ENCODE results near the gene CRK. TPM values are rescaled to one million over a fixed set of nuclear protein-coding genes. Genes with fewer than 3 reads are reported as not detected.

Gene CRK
- total and polyA plus RNA-seq, 10 of the 15 experiments (the other 5 are each of a cell fraction or from before 2014, with no cell fraction given): 11.1 to 23.8 (median 20.5) TPM

DNA sequence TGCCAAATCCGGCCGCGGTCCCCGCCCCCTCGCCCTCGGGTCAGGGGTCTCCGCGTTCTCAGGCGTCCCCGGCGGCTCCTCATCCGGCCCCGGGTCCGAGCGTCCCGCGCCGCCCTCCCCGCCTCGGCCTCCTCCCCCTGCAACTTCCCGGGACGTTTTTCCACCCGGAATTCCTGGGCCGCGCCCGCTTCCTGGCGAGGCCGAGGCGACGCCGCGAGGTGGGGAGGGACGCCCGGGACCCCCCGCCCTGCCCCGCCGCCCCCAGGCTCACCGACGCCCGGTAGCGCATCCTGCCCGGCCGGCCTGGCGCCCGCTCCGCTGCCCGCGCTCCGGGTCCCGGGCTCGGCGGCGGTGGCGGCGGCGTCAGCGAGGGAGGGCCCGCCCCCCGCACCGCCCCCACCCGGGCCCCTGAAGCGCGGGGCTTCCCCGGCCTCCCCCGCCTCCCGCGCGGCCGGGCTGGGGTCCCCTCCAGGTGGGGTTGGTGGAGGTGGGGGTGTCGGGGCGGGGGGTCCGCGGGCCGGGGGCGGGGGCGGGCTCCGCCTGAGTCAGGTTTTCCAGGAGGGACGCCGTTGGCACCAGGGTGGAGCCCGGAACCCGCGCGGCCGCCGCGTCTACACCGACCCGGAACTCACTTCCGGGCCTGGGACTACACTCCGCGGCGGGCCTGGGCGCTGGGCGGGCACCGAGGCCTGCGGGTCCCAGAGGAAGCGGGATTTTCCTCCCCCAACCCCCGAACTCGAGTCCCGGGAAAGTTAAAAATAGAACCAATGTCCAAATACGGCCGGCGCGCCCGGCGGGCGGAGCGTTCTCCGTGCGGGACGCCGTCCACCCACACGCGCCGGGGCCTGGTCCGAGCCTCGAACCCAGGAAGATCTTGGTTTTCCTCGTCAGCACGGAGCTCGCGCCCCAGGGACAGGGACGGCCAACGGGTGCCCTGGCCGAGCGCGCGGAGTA lies 29.7 kb upstream of the CRK start (continued):
- TF ChIP-seq SPI1 (IDR thresholded peaks at IDR 0.05; ENCODE audit: borderline replicate concordance, insufficient read depth, low read depth, low read length): no peak
- no peak for TF ChIP-seq CHD2 (IDR thresholded peaks at IDR 0.05; ENCODE audit: borderline replicate concordance, low read depth, low read length)
- TF ChIP-seq NFYB (IDR thresholded peaks at IDR 0.05; ENCODE audit: insufficient read depth, low read depth, low read length): no peak
- TF ChIP-seq, protein P1, sequence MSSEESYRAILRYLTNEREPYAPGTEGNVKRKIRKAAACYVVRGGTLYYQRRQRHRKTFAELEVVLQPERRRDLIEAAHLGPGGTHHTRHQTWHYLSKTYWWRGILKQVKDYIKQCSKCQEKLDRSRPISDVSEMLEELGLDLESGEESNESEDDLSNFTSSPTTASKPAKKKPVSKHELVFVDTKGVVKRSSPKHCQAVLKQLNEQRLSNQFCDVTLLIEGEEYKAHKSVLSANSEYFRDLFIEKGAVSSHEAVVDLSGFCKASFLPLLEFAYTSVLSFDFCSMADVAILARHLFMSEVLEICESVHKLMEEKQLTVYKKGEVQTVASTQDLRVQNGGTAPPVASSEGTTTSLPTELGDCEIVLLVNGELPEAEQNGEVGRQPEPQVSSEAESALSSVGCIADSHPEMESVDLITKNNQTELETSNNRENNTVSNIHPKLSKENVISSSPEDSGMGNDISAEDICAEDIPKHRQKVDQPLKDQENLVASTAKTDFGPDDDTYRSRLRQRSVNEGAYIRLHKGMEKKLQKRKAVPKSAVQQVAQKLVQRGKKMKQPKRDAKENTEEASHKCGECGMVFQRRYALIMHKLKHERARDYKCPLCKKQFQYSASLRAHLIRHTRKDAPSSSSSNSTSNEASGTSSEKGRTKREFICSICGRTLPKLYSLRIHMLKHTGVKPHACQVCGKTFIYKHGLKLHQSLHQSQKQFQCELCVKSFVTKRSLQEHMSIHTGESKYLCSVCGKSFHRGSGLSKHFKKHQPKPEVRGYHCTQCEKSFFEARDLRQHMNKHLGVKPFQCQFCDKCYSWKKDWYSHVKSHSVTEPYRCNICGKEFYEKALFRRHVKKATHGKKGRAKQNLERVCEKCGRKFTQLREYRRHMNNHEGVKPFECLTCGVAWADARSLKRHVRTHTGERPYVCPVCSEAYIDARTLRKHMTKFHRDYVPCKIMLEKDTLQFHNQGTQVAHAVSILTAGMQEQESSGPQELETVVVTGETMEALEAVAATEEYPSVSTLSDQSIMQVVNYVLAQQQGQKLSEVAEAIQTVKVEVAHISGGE (CRISPR knock-in tag; IDR thresholded peaks at IDR 0.05): no peak
- TF ChIP-seq POLR2AphosphoS2 (IDR thresholded peaks at IDR 0.05; ENCODE audit: low read depth, low read length): no peak
- TF ChIP-seq RCOR1 (conservative IDR thresholded peaks at IDR 0.05; ENCODE audit: low read depth, low read length): no peak
- peak in 1 of 2 experiments; percentile 38; a peak in 2 of 4 replicates for TF ChIP-seq BHLHE40 (IDR thresholded peaks at IDR 0.05; ENCODE audit: borderline replicate concordance in 1 of 2, low read depth in 2 of 2, low read length in 1 of 2)
- no peak for TF ChIP-seq RAD21 (IDR thresholded peaks at IDR 0.05; ENCODE audit: insufficient read depth, low read depth, low read length)
- no peak for TF ChIP-seq ATF7 (IDR thresholded peaks at IDR 0.05; ENCODE audit: low read depth)
- TF ChIP-seq, protein P2, sequence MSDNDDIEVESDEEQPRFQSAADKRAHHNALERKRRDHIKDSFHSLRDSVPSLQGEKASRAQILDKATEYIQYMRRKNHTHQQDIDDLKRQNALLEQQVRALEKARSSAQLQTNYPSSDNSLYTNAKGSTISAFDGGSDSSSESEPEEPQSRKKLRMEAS (IDR thresholded peaks at IDR 0.05; ENCODE audit: low read depth, low read length): no peak; the same call in 1 of the 2 replicates
- no peak for TF ChIP-seq GABPA (IDR thresholded peaks at IDR 0.05; ENCODE audit: low read depth)
- TF ChIP-seq CREB1 (IDR thresholded peaks at IDR 0.05; ENCODE audit: low read depth): 0 out of 2 replicates have a peak, but pooled peaks have one; percentile 16
- TF ChIP-seq MEF2B (IDR thresholded peaks at IDR 0.05; ENCODE audit: partially characterized antibody, poor library complexity, severe bottlenecking): peak; percentile 8
- no peak for TF ChIP-seq CBX5 (IDR thresholded peaks at IDR 0.05; ENCODE audit: low read depth)
- TF ChIP-seq TCF3 (IDR thresholded peaks at IDR 0.05; ENCODE audit: borderline replicate concordance, insufficient read depth, low read depth, low read length): no peak
- TF ChIP-seq, protein P3, sequence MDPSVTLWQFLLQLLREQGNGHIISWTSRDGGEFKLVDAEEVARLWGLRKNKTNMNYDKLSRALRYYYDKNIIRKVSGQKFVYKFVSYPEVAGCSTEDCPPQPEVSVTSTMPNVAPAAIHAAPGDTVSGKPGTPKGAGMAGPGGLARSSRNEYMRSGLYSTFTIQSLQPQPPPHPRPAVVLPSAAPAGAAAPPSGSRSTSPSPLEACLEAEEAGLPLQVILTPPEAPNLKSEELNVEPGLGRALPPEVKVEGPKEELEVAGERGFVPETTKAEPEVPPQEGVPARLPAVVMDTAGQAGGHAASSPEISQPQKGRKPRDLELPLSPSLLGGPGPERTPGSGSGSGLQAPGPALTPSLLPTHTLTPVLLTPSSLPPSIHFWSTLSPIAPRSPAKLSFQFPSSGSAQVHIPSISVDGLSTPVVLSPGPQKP (IDR thresholded peaks at IDR 0.05; ENCODE audit: low read depth, low read length): 0 out of 2 replicates have a peak, but pooled peaks have one; percentile 19
- no peak for TF ChIP-seq BMI1 (IDR thresholded peaks at IDR 0.05; ENCODE audit: borderline replicate concordance)
- TF ChIP-seq SMC3 (IDR thresholded peaks at IDR 0.05; ENCODE audit: borderline replicate concordance, low read length): no peak
- TF ChIP-seq, protein P4, sequence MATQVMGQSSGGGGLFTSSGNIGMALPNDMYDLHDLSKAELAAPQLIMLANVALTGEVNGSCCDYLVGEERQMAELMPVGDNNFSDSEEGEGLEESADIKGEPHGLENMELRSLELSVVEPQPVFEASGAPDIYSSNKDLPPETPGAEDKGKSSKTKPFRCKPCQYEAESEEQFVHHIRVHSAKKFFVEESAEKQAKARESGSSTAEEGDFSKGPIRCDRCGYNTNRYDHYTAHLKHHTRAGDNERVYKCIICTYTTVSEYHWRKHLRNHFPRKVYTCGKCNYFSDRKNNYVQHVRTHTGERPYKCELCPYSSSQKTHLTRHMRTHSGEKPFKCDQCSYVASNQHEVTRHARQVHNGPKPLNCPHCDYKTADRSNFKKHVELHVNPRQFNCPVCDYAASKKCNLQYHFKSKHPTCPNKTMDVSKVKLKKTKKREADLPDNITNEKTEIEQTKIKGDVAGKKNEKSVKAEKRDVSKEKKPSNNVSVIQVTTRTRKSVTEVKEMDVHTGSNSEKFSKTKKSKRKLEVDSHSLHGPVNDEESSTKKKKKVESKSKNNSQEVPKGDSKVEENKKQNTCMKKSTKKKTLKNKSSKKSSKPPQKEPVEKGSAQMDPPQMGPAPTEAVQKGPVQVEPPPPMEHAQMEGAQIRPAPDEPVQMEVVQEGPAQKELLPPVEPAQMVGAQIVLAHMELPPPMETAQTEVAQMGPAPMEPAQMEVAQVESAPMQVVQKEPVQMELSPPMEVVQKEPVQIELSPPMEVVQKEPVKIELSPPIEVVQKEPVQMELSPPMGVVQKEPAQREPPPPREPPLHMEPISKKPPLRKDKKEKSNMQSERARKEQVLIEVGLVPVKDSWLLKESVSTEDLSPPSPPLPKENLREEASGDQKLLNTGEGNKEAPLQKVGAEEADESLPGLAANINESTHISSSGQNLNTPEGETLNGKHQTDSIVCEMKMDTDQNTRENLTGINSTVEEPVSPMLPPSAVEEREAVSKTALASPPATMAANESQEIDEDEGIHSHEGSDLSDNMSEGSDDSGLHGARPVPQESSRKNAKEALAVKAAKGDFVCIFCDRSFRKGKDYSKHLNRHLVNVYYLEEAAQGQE (IDR thresholded peaks at IDR 0.05; ENCODE audit: low read depth, low read length): no peak
- peak; percentile 45; the same call in 1 of the 2 replicates for TF ChIP-seq LARP7 (IDR thresholded peaks at IDR 0.05)
